ENCODE data around the gene PANK2.

- no peak for TF ChIP-seq CTCF (conservative IDR thresholded peaks at IDR 0.05 in 1 of 2, IDR thresholded peaks at IDR 0.05 in 1 of 2; ENCODE audit: low read depth in 1 of 2, low read length in 2 of 2)
- TF ChIP-seq EZH2 (IDR thresholded peaks at IDR 0.05; ENCODE audit: low read length, missing control alignments) = no peak
These were observed 12.7 kb downstream of the PANK2 start for GRCh38 chr20:3901706-3902440.
